Measurements from ENCODE around the gene C16orf78.

The C16orf78 gene

DNA sequence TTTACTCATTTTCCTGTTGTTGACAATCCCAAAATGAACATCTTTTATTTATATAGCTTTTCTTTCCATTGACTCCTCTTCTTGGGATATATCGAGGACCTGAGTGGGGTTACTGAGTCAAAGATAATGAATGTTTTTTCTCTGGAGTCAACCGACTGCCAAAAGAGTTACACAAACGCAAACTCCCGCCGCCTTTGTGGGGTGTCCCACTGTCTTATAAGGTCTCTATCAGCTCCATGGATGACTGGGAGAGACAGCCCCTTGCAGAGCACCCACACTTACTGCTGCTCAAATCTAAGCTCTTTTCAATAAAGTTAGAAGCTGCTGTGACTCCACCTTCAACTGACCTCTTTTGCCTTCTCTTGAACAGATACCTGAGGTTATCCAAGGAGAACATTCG, 25.2 kb downstream of the C16orf78 start:
- no peak for DNase-seq

DNA sequence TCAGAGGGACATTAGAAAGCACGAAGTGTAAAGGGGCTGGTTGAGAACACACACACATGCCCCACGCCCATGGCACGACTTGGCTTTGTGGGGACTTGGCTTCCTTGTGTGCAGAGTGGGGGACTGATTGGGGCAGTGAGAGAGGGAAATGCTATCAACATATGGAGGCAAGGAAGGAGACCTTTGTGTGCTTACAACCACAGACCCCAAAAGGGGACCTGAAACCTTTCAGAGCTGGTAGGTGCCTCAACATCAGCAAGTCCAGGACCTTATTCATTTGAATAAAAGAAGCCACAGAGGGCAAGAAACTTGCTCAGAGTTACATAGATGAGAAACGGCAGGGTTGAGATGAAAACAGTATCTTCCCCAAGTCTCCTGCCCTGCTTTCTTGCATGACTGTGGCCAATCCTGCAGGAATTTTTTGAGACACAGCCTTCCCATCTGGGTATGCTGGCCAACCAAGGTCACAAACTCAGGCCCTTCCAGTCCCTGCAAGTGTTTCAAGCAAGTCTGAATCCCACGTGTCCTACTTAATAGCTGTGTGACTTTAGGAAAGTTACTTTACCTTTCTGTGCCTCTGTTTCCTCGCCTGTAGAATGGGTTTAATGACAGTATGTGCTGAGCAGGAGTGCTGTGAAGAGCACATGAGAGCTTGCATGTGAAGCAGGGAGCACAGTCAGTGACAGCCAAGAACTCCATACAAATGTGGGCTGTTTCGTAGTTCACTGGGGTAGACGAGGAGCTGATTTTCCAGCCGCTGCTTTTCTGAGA, 26.2 kb downstream of the C16orf78 start:
- DNase-seq: no peak

DNA sequence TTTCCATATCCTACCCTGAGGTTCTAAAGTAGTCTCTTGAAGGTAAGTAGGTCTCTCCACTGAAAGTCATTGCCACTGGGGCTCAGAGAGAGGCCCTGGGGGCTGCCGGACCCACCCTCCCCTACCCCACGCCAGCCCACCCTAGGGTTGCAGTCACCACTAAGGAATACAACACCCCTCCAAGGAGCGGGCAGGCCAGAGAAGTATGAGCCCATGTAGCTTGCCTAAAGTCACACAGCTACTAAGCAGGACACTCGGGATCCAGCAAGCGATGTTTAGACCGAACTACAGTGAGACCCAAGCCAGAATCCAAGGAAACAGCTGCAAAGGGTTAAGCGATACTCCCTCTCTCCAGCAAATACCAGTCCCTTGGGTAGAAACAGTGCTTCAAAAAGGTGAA, 27.0 kb downstream of the C16orf78 start:
- no peak for DNase-seq

DNA sequence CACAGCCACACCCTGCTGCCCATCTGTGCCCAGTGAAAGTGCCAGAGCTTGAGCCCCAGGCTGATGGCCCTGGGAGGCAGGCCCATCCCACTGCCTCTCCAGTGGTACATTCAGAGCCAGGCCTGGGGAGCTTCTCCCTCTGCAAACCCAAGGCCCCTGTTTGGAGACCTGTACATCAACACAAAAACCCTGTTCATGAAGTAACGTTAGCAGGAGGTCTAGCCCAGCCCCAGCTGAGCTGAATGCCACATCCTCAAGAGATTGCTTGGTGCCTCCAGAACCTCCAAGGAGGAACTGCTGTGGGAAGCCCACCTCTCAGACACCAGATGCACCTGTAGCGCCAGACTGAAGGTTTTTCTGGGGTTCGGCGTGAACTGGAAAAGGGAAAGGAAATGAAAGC, 31.5 kb downstream of the C16orf78 start:
- no peak for DNase-seq

DNA sequence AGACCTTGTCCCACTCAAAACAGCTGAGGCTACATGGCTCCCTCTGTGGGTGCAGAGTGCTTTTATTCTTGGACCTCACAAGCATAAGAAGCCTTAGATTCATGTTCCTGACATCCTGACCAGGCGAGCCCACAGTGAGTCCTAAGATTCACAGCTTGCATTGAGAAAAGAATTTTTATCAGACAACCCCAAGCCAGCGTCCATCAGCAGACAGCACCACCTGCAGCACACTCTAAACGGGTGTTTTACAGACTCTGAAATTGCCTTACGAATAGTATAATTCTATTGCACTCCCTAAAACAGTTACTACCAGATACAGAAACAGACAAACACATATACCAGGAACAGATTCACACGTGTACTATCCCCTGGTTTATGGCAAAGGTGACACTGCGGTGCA, 31.9 kb downstream of the C16orf78 start:
- DNase-seq: no peak

DNA sequence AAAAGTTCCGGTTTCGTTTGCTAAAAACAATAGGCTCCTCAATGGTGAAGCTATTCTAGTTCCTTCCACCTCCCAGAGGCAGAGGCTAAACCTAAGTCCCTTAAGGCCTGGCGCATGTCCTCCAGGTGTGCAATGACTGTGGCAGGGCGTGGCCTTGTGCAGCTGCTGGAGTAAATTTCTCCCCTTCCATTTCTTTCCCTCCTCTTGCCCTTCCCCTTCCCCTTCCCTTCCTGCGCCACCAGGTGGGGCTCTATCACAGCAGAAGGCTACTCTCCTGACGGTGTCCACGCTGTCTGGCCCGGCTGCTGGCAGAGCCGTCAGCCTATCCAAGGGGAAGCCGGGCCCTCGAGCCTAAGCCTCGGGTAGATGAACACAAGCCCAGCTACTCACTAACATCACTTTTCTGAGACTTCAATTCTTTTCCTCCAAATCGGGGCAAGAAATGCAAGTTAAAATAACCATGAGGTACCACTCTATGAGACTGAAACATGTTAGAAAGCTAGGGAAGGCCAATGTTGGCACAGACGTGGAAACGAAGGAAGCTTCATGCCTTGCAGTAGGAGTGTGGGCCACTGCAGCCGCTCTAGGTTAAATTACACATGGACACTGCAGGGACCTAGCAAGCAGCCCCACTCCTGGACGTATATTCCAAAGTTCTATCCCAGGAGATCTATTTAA, 34.4 kb downstream of the C16orf78 start:
- DNase-seq: peak; percentile 76

DNA sequence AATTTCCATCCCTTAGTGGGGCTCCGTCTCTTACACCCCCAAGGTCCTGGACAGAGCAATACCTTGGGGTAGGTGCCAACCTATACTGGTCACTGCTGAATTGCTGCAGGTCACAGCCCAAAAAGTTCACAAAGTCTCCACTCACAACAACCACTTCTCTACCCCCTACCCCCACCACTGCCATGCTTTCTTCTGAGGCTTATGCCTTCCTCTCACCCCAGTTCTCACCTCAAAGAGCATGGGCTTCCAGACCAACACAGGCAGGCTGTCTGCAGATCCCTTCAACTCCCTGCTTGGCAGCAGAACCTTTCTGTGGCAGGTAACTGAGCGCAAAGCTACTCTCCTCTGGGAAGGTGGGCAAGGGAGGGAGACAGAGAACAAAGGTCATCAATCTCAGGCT, 35.5 kb downstream of the C16orf78 start:
- no peak for DNase-seq

DNA sequence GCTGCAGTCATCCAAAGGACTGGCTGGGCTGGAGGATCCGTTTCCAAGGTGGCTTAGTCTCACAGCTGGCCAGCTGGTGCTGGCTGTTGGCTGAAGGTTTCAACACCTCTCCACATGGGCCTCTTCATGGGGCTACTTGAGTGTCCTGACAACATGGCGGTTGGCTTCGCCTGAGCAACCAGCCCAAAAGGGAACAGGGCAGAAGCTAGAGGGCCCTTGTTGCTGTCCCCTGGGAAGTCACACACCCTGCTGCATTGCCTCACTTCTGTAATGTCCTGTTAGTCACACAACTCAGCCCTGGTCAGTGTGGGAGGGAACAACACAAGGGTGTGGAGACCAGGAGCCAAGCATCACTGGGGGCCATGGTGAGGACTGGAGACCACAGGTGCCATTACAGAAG, 36.6 kb downstream of the C16orf78 start:
- no peak for DNase-seq

DNA sequence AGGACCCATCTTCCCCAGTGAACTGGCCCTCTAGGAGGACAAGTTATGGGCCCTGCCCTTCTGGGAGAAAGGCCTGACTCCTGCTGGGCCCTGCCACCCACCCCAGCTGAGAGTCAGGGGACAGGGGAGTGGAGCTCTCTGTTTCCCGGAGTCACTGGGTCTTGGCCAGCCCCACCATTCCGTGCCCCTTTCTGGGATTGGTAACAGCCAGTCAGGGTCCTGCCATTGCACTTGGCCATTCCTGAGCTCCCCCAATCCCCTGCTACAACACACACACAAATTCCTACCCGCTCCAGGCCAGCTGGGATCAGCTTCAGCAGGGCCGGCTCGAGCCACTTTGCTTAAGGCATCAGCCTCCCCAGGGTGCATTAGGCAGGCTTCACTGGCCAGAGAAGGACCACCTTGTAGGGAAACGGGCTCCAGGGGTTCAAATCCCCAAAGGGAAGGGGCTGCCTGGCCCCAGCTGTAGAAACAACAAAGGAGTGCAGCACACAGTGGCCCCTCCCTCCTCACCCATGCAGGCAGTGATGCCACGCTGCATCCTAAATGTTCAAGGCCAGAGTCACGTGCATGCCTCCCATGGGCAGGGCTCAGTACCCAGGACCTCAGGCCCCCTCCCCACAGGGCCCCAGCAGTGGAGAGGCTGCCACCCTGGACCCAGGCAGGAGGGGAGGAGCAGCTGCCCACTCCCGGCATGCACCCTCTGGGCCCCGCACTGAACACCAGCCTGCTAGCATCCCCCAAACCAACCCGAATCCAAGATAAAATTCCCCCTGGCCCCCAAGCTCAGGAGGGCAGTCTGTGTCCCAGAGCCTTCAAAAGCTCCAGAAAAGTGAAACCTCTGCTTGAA, 37.7 kb downstream of the C16orf78 start:
- DNase-seq: no peak

DNA sequence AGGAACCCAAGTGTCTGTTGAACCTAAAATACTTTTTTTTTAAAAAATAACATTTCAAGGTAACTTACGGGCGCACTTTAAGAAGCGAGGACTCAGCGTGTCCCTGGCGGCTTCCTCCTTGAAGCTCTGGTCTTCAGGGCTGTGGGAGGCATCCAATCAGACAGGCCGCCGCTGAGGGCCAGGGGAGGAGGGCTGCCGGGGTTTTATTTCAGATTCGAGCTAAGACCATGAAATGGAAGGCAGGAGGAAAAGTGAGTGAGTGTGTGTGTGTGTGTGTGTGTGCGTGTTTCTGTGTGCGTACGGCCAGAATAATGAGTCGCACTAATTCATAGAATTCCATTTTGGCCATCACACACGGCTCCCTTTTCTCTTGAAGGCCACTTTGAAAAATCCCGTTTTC, 41.1 kb downstream of the C16orf78 start:
- DNase-seq: no peak

DNA sequence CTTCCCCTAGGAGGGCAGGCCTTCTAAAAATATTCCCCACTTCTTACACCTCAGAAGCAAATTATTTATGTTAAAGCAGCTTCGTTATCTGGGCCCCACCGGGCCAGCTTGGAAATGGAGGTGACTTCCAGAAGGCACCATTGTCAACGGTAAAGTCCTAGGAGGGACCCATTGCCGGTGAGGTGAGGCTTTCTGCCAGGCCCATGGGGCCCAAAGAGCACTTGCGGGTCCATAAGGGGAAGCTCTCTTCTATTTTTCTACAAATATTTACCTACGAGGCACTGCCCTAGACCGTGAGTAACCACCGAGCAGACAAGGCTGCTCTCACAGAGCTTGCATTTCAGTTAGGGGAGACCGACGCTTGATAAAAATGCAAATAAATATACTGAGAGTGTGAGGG, 41.5 kb downstream of the C16orf78 start:
- no peak for DNase-seq

DNA sequence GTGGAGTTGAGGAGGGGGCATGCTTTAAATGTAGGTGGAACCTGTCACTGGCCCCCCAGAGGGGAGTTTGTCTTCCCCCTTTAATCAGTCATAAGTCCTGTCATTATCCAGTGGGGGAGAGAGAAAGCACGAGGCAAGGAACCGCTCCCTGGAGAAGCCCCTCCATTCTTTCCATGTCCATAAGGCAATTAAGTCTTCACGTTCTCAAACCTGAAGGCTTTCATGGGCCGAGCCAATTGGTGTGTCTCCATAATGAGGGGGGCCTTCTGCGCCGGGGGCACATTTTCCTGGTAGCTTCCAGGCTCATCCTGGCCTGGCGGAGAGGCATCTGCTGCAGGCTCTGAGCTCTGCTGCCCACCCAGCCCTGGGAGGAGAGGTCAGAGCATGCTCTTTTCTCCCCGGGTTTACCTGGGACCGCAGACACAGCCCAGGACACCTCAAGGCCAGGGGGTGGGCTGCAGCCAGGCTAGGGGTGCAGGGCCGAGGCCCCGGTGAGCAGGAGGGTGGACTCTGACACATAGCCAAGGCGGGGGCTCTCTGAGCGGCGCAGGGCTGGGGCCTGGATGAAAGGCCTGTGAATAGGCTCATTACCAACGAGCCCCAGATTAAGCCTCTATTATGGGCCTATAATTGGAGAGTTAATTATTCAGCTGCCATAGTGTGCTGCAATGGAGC, 42.5 kb downstream of the C16orf78 start:
- no peak for DNase-seq

DNA sequence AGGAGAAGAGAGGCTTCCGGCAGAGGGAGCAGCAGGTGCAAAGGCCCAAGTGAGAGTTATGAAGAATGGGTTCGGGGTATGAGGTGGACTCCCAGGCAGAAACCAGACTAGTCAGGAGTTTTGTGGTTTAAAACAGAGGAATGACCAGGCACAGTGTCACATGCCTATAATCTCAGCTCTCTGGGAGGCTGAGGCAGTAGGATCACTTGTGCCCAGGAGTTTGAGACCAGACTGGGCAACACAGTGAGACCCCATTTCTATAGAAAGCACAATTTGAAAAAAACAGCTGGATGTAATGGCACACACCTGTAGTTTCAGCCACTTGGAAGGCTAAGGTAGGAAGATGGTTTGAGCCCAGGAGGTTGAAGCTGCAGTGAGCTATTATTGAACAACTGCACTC, 43.8 kb downstream of the C16orf78 start:
- no peak for DNase-seq

DNA sequence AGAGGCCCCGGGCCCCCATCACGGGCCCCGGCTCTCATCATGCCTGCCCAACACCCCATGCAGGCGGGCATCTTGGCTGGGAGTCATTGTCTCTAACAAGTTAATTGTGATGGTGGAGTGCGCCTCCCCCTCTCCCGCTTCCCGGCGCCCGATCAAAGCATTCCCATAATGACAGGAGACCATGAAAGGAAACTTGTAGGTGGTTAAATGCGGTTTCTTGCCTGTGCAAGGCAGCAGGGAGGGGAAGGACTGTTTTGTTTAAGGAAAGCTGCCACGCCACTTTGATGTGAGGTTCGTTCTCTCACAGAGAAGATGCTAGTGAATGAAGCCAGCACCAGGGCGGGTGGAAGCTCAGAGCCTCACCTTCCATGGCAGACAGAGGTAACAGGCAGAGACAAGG, 45.4 kb downstream of the C16orf78 start:
- DNase-seq: no peak

DNA sequence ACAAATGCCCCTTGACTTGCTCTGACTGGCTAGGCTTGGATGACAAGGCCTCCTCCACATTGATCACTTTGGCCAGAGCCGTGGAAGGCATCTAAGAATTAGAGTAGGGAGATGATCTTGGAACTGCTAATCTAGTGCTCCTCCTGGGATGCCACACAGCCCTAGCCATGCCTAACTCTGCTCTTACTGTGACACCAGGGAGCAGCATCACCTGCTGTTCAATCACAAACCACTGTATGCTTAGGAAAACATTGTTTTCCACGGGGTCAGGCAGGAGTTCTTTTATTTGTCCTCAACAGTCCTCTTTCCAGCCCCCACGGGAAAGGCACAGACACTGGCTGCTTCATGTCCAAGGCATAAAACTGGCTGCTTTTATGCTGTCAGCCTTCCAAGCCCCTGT, 46.3 kb downstream of the C16orf78 start:
- no peak for DNase-seq

DNA sequence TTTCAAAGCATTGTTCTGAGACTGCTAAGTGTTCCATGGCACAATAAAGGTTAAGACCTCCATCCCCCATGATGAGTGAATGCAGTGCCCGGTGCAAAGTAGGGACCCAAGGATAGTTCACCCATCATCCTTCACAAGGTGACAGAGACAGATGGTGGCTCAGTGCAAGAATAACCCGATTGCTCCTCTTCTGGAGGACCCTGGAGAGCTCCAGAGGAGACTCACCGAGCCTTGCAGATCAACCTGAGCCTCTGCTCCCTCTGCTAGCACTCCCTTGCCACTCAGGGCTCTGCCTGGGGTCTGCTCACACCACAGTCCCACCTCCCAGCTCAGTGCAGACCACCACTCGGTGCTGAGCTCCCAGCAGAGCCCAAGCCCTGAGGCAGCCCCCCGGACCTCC, 49.3 kb downstream of the C16orf78 start:
- DNase-seq: no peak

DNA sequence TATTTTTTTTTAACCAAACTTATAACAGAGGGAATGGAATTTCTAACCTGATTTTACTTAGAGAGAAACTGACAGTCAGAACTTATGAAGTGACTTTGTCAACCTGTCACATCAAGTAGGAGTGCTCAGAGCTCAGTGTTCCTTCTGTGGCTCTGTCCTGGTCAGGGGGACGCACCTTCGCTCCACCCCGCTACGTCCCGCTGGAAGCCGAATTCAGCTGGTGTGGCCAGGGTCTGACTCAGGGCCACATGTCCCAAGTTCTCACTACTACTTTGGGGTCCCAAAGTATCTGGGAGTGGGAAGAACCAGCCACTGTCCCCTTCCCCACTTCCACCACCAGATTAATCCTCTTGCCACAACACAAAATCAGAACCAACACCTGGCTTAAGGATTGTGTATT, 51.4 kb downstream of the C16orf78 start:
- DNase-seq: no peak

DNA sequence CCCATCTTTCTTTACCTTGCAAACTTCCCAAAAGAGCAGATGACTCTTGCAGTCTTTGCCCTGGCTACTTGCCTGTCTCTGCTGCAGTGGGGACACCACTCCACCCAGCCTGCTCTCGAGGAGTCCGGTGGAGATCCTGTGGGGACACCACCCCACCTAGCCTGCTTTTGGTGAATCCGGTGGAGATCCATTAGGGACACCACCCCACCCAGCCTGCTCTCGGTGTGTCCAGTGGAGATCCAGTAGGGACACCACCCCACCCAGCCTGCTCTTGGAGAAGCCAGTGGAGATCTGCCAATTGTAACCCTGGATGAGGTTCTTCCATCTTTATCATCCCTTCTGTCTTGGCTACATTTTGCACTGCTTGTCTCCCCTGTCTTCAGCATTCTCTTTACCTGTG, 54.2 kb downstream of the C16orf78 start:
- no peak for DNase-seq

DNA sequence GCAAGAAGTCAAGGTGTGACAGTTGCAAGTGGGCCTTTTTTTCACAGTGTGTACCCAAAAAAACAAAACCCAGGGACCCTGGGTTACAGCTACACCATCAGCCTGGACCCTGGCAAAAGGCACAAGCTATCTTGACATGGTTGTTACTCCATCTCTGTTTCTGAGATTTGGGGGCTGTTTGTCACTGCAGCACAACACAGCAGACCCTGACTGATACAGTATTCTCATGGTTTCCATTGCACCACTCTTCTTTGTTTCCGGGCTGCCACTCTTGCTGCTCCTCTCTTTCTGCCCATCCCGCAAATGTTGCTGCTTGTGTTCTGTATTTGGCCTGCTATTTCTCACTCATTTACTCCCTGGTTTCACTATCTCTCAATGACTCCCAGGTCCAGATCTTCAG, 55.2 kb downstream of the C16orf78 start:
- DNase-seq: no peak

DNA sequence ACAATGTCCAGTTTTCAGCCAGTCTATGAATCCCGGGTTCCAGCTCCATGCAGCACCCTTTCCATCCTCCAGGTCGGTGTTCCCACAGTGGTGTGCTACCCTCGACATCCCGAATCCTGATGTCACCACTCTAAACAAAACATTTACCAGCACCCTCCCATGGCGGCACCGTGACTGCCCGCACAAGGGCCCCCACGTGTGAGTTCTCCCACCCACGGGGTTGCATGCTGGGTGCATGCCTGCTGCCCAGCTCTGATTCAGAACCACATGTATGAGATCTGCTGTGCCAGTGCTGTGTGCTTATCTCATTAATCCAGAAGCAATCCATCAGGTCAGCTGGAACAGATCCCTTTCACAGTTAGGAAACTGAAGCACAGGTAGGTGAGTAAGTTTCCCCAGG, 57.4 kb downstream of the C16orf78 start:
- DNase-seq: no peak

DNA sequence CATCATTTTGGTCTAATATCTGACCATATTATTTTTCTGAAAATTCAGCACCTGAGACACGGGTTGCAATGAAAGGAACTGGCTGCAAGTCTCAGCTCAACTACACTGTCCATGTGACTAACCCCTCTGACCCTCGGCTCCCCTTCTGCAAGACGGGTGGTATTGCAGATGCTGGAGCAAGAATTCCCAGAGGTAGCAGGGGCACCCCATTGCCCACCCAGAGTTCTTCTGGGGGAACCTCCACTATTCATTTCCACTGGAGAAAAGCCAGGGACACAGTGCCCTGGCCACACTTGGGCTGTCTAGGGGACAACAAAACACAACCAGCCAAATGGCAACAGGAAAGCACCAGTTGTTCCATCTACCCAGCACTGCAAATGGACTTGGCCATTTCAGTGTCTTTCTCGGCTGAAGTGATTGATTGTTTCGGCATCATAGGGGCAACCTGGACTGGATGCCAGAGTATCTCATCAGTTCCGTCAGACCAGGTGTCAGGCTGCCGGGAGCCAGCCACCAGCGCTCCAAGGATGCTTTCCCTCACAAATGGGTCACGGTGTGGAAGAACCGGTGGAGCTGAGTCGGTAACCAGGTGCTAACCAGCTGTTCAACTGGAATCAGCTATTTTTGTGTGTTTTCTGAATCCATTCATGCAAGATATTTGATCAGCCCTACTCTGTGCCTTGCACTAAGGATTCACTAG, 58.1 kb downstream of the C16orf78 start:
- no peak for DNase-seq

DNA sequence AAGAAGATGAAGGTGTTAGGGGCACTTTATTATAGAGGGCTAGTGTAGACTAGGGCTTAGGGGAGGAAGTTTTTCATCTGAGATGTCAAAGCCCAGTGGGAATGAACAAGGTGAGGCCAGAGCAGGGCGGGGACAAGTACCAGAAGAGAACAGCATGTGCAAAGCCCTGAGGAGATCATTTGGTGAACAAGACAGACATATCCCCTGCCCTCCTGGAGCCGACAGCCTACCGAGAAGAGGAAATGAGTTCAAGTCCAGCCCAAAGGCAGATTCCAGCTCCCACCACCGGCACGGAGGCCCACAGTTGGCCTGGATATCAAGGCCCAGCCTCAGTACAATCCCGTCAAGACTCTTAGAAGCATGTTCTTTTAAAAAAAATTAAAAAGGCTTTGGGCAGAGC, 61.1 kb downstream of the C16orf78 start:
- DNase-seq: no peak

DNA sequence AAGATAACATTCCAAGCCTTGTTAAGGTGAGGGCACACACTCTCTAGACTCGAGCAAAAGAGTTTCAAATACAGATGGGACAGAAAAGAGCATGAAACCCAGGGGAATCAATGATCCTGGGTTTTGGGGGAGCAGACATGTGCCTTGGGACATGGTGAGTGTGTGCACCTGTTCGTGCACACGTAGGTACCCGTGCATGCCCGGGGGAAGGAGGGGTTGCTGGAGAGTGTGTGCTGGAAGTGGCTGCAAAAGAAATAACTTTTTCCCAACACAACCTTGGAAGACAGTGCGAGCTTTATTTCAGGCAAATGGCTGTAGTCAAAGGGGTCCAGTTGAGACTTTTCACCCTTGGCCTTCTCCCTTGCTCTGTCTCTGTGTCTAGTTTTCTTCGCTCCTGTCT, 62.6 kb downstream of the C16orf78 start:
- no peak for DNase-seq
